Activated CD4-positive, alpha-beta T cell treated with anti-CD3 and anti-CD28 coated beads, Interleukin-2, amount 10 ng/mL, durations not matched to agents 7 days and 5 days (primary cell): ENCODE measurements around the gene MERTK. TPM values are rescaled to one million over a fixed set of nuclear protein-coding genes. Genes with fewer than 3 reads are reported as not detected.

Experiments used
- CTCF ChIA-PET: fragments of 350-600 bp; sonication (Branson Sonifier 250); formaldehyde crosslinking; loops from one replicate; lab custom pipeline; 2021; ENCODE audit warnings: antibody characterized with exemption; lab: Charles Lee
- POLR2A ChIA-PET: fragments of 350-600 bp; sonication (Branson Sonifier 250); formaldehyde crosslinking; loops from one replicate; lab custom pipeline; 2021; ENCODE audit warnings: antibody characterized with exemption; lab: Charles Lee
- DNase-seq: peaks from one replicate; pipeline ENCODE4 v3.0.0-alpha.2; 2020
- H3K27ac Mint-ChIP-seq: one replicate; pipeline ENCODE4 v1.8.0; 2021; ENCODE audit warnings: mild to moderate bottlenecking, moderate library complexity, mixed read lengths
- H3K27me3 Mint-ChIP-seq: one replicate; pipeline ENCODE4 v1.8.0; 2021; ENCODE audit warnings: mixed read lengths
- H3K36me3 Mint-ChIP-seq: one replicate; pipeline ENCODE4 v1.8.0; 2021; ENCODE audit warnings: low read depth, mixed read lengths
- H3K4me1 Mint-ChIP-seq: one replicate; pipeline ENCODE4 v1.8.0; 2021; ENCODE audit warnings: mixed read lengths
- H3K4me3 Mint-ChIP-seq: one replicate; pipeline ENCODE4 v1.8.0; 2021; ENCODE audit warnings: mild to moderate bottlenecking, moderate library complexity, mixed read lengths
- H3K9me3 Mint-ChIP-seq: one replicate; pipeline ENCODE4 v1.8.0; 2021; ENCODE audit warnings: mixed read lengths
- total RNA-seq, 2 experiments: library from RNA; stranded (reverse); gene quantifications; one replicate each; pipeline ENCODE4 v1.2.3, GENCODE V29; 2021

MERTK gene
- total RNA-seq, 2 experiments from 2014 or later = 0.20 to 0.21 TPM

DNA sequence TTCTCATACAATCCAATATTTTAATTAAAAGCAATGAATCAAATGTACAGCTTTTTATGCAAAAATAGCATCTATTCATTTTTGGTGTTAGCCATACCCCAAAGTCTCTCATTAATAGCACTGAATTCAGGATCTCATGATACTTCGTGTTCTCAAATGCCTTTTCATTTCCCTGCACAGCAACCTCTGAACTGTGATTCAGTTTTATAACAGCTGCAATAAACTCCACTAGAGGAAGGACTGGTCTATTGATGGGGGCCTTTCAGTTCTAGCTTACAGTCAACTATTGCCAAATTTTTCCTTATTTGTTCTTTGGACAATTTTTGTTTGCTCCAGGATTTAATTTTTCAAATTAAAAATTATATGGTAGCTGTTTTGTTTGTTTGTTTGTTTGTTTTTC, 151.9 kb downstream of the MERTK start:
- Mint-ChIP-seq H3K4me1 (peaks cover 9% of the 10 kb centered on the region), H3K27ac (no peak overlapping the region), H3K9me3 (no peaks in the 10 kb centered on the region), H3K4me3 (no peak overlapping the region), H3K36me3 (no peaks in the 10 kb centered on the region), H3K27me3 (peaks cover 8% of the 10 kb centered on the region)
- CTCF ChIA-PET = interaction anchor here (0.5 to 1.4 kb wide), 3 partner anchors 9 to 182 kb away, joined by 3 read pairs; no protein-coding TSS in a partner anchor
- no peak for DNase-seq
- POLR2A ChIA-PET = no interaction called here

- Mint-ChIP-seq H3K27me3 (no peaks in the 10 kb centered on the region), H3K4me1 (peaks cover 39% of the 10 kb centered on the region)
- peak; percentile 97 for DNase-seq
Observed at GRCh38 chr2:112053917-112054846, 155.8 kb downstream of the MERTK start.

GRCh38 chr2:112054847-112055729, 156.7 kb downstream of the MERTK start, which contains the start of gene TMEM87B:
Gene TMEM87B (plus strand): TSS chr2:112055269. CDS start chr2:112055592, 323 bp downstream.
- Mint-ChIP-seq H3K4me3 (peak within 1 kb of the TSS; percentile 98), H3K27ac (peak within 1 kb of the TSS; percentile 100), H3K4me1 (peaks cover 43% of the 10 kb centered on the region), H3K9me3 (no peaks in the 10 kb centered on the region), H3K27me3 (no peaks in the 10 kb centered on the region), H3K36me3 (peaks cover 23% of the 10 kb centered on the region)
- CTCF ChIA-PET = interaction anchor here (1.0 to 2.7 kb wide), 4 partner anchors 11 to 283 kb away, joined by 3 to 8 read pairs (median 4); no protein-coding TSS in a partner anchor
- peak; percentile 97 for DNase-seq
- POLR2A ChIA-PET = interaction anchor here (0.6 to 0.7 kb wide), 3 partner anchors 24 to 425 kb away, joined by 3 to 4 read pairs (median 3); no protein-coding TSS in a partner anchor

More at GRCh38 chr2:112053917-112054846, 155.8 kb downstream of the MERTK start:
- Mint-ChIP-seq H3K36me3 (peaks cover 15% of the 10 kb centered on the region), H3K9me3 (no peaks in the 10 kb centered on the region), H3K4me3 (peak overlapping the region; percentile 98), H3K27ac (peak overlapping the region; percentile 100)
- CTCF ChIA-PET = interaction anchor here (0.9 to 2.7 kb wide), 5 partner anchors 10 to 284 kb away, joined by 3 to 8 read pairs (median 3); no protein-coding TSS in a partner anchor
- POLR2A ChIA-PET = interaction anchor here (0.6 kb wide), 1 partner anchor 23 kb away, joined by 4 read pairs; no protein-coding TSS in a partner anchor

- peak overlapping the region; percentile 97 for H3K27ac Mint-ChIP-seq
- DNase-seq = peak; percentile 46
- peaks cover 43% of the 10 kb centered on the region for H3K4me1 Mint-ChIP-seq
- peaks cover 24% of the 10 kb centered on the region for H3K36me3 Mint-ChIP-seq
- peak overlapping the region; percentile 83 for H3K4me3 Mint-ChIP-seq
- POLR2A ChIA-PET = interaction anchor here (0.7 kb wide), 2 partner anchors 134 to 424 kb away, joined by 3 read pairs; no protein-coding TSS in a partner anchor
- H3K27me3 Mint-ChIP-seq = no peaks in the 10 kb centered on the region
- no peaks in the 10 kb centered on the region for H3K9me3 Mint-ChIP-seq
- CTCF ChIA-PET = interaction anchor here (1.2 kb wide), 1 partner anchor 203 kb away, joined by 3 read pairs; no protein-coding TSS in a partner anchor
Observed at GRCh38 chr2:112055730-112056625, 157.6 kb downstream of the MERTK start.

GRCh38 chr2:112056626-112056987, 158.2 kb downstream of the MERTK start:
- no peaks in the 10 kb centered on the region for H3K9me3 Mint-ChIP-seq
- peaks cover 48% of the 10 kb centered on the region for H3K4me1 Mint-ChIP-seq
- CTCF ChIA-PET = no interaction called here

DNA sequence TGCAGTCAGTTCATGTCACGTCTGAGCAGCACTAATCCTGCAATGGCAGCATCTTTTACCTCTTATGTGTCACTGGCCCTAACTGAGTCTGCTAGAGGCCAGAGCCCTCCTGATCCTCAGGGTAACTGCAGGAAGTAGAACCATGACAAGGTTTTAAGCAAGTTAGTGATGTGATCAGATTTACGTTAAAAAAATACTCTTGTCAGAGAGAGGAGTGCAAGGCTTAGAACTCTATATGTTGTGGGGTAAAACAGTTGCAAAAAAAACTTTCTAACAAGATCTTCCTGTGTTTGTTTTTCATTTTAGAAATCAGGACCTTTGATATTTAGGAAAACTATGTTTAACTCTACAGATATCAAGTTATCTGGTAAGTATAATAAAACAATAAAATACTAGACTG, 161.3 kb downstream of the MERTK start:
- H3K4me1 Mint-ChIP-seq = peaks cover 58% of the 10 kb centered on the region
- H3K9me3 Mint-ChIP-seq = peaks cover 3% of the 10 kb centered on the region
- H3K27ac Mint-ChIP-seq = no peak overlapping the region
- no peaks in the 10 kb centered on the region for H3K27me3 Mint-ChIP-seq
- no peak for DNase-seq
- POLR2A ChIA-PET = no interaction called here
- no peak overlapping the region for H3K4me3 Mint-ChIP-seq
- H3K36me3 Mint-ChIP-seq = peaks cover 60% of the 10 kb centered on the region
- CTCF ChIA-PET = interaction anchor here (1.3 kb wide), 1 partner anchor 10 kb away, joined by 3 read pairs; no protein-coding TSS in a partner anchor

More at GRCh38 chr2:112056626-112056987, 158.2 kb downstream of the MERTK start:
- Mint-ChIP-seq H3K36me3 (peaks cover 30% of the 10 kb centered on the region), H3K27ac (peak overlapping the region; percentile 97), H3K4me3 (peak overlapping the region; percentile 83), H3K27me3 (no peaks in the 10 kb centered on the region)
- POLR2A ChIA-PET = no interaction called here
- DNase-seq = no peak

- no peak overlapping the region for H3K4me3 Mint-ChIP-seq
- DNase-seq = no peak
- CTCF ChIA-PET = no interaction called here
- H3K9me3 Mint-ChIP-seq = peaks cover 3% of the 10 kb centered on the region
- H3K27ac Mint-ChIP-seq = no peak overlapping the region
- peaks cover 67% of the 10 kb centered on the region for H3K36me3 Mint-ChIP-seq
- H3K27me3 Mint-ChIP-seq = no peaks in the 10 kb centered on the region
- peaks cover 64% of the 10 kb centered on the region for H3K4me1 Mint-ChIP-seq
- POLR2A ChIA-PET = no interaction called here
Observed at GRCh38 chr2:112061299-112061698, 162.9 kb downstream of the MERTK start.

- H3K27ac Mint-ChIP-seq = no peak overlapping the region
- no peak for DNase-seq
- ChIA-PET CTCF (no interaction called here), POLR2A (no interaction called here)
- H3K4me1 Mint-ChIP-seq = peaks cover 60% of the 10 kb centered on the region
- H3K4me3 Mint-ChIP-seq = no peak overlapping the region
- H3K27me3 Mint-ChIP-seq = no peaks in the 10 kb centered on the region
- peaks cover 70% of the 10 kb centered on the region for H3K36me3 Mint-ChIP-seq
- H3K9me3 Mint-ChIP-seq = peaks cover 3% of the 10 kb centered on the region
Observed at GRCh38 chr2:112061840-112062239, 163.4 kb downstream of the MERTK start.

GRCh38 chr2:112062894-112063293, 164.5 kb downstream of the MERTK start:
- ChIA-PET CTCF (no interaction called here), POLR2A (no interaction called here)
- no peak overlapping the region for H3K4me3 Mint-ChIP-seq
- peaks cover 3% of the 10 kb centered on the region for H3K9me3 Mint-ChIP-seq
- H3K36me3 Mint-ChIP-seq = peaks cover 80% of the 10 kb centered on the region
- H3K27ac Mint-ChIP-seq = no peak overlapping the region
- peaks cover 52% of the 10 kb centered on the region for H3K4me1 Mint-ChIP-seq
- no peaks in the 10 kb centered on the region for H3K27me3 Mint-ChIP-seq
- no peak for DNase-seq

DNA sequence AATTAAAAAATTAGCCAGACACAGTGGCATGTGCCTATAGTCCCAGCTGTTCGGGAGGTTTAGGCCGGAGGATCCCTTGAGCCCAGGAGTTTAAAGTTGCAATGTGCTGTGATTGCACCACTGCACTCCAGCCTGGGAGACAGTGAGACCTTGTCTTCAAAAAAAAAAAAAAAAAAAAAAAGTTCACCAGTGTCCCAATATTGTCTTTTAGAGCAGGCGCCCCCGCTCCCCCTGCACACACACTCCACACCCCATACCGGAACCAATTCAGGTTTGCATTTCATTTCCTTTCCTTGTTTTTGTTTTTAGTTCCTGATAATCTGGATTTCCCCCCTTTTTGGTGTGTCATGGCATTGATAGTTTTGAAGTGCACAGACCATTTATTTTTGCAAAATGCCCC, 167.1 kb downstream of the MERTK start:
- Mint-ChIP-seq H3K4me1 (peaks cover 38% of the 10 kb centered on the region), H3K27ac (no peak overlapping the region), H3K9me3 (peaks cover 7% of the 10 kb centered on the region), H3K27me3 (no peaks in the 10 kb centered on the region), H3K36me3 (peaks cover 86% of the 10 kb centered on the region), H3K4me3 (no peak overlapping the region)
- no peak for DNase-seq
- CTCF ChIA-PET = no interaction called here
- POLR2A ChIA-PET = no interaction called here

DNA sequence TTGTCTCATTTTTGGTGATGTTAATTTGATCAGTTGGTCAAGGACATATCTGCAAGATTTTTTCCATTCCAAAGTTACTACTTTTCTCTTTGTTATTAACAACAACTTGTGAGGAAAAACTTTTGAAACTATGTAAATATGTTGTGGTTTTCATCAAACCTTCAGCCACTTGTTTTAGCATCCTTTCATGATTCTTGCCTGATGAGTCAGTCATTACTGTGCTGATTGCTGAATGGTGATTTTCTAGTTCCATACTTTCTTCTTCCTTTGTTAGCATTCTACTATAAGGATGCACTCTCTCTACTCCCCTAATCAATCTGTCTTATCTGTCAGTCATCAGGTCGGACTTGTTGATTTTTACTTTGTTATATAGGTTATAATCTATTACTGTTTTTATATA, 167.6 kb downstream of the MERTK start:
- POLR2A ChIA-PET = no interaction called here
- H3K27me3 Mint-ChIP-seq = no peaks in the 10 kb centered on the region
- peaks cover 7% of the 10 kb centered on the region for H3K9me3 Mint-ChIP-seq
- H3K4me1 Mint-ChIP-seq = peaks cover 38% of the 10 kb centered on the region
- H3K4me3 Mint-ChIP-seq = no peak overlapping the region
- no peak overlapping the region for H3K27ac Mint-ChIP-seq
- no peak for DNase-seq
- peaks cover 89% of the 10 kb centered on the region for H3K36me3 Mint-ChIP-seq
- CTCF ChIA-PET = no interaction called here
